ENCODE data around the gene DUSP9. TPM values are rescaled to one million over a fixed set of nuclear protein-coding genes. Genes with fewer than 3 reads are reported as not detected.

DUSP9 gene
- total RNA-seq, 4 donors from 2014 or later, result not detected

DNA sequence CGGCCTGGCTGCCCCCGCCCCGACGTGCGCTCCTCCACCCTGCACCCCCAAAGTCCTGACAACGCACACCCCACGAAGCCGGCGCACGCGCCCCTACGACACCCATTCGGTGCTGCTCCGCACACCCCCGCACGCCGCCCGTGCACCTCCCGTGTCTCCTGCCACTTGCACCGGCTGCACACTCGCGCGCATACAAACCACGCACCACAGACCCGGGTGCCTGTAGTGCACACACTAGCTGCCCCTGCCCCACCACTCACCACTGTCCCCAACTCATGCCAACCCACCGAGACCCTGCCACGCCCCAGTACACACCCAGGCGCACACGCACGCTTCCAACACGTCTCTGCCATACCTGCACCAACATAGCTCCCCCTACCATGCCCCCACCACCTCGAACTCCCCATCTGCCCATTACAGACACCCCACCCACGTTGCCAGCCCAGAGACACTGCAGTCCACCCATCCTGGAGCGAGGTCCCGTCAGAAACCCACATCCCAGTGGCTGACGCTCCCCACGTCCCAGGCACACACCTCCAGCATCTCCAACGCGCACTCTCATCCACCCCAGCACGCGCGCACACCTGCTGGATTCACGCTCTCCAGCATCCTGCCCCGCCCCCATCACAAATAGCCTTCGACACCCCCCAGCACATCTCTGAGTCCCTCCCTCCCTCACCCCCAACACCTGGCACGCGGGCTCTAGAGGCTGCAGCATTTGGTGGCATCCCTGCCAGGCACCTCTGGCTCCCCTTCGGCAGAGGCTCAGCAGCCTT lies 4.2 kb upstream of the DUSP9 start:
- DNase-seq (no peak), ATAC-seq (no peak)
- no peak overlapping the region for H3K27ac ChIP-seq
- intact Hi-C loops (cut with DNase I; ENCODE audit: low total_unique reads), result no loop called here
- no peaks in the 10 kb centered on the region for H3K9me3 ChIP-seq
- no peak overlapping the region for H3K4me3 ChIP-seq
- peaks cover 0 to 8% of the 10 kb centered on the region in 2 donors for H3K4me1 ChIP-seq
- TF ChIP-seq, protein P1, sequence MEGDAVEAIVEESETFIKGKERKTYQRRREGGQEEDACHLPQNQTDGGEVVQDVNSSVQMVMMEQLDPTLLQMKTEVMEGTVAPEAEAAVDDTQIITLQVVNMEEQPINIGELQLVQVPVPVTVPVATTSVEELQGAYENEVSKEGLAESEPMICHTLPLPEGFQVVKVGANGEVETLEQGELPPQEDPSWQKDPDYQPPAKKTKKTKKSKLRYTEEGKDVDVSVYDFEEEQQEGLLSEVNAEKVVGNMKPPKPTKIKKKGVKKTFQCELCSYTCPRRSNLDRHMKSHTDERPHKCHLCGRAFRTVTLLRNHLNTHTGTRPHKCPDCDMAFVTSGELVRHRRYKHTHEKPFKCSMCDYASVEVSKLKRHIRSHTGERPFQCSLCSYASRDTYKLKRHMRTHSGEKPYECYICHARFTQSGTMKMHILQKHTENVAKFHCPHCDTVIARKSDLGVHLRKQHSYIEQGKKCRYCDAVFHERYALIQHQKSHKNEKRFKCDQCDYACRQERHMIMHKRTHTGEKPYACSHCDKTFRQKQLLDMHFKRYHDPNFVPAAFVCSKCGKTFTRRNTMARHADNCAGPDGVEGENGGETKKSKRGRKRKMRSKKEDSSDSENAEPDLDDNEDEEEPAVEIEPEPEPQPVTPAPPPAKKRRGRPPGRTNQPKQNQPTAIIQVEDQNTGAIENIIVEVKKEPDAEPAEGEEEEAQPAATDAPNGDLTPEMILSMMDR (IDR thresholded peaks at IDR 0.05 in 4 of 5, conservative IDR thresholded peaks at IDR 0.05 in 1 of 5), result no peak
- TF ChIP-seq POLR2A (IDR thresholded peaks at IDR 0.05), result no peak
- peaks cover 19 to 61% (median 46%) of the 10 kb centered on the region in 3 donors for H3K27me3 ChIP-seq
- no peaks in the 10 kb centered on the region for H3K36me3 ChIP-seq
- in situ Hi-C loops (cut with MboI; ENCODE audit: low sequenced_read_pairs in 4 of 4), result no loop called here

DNA sequence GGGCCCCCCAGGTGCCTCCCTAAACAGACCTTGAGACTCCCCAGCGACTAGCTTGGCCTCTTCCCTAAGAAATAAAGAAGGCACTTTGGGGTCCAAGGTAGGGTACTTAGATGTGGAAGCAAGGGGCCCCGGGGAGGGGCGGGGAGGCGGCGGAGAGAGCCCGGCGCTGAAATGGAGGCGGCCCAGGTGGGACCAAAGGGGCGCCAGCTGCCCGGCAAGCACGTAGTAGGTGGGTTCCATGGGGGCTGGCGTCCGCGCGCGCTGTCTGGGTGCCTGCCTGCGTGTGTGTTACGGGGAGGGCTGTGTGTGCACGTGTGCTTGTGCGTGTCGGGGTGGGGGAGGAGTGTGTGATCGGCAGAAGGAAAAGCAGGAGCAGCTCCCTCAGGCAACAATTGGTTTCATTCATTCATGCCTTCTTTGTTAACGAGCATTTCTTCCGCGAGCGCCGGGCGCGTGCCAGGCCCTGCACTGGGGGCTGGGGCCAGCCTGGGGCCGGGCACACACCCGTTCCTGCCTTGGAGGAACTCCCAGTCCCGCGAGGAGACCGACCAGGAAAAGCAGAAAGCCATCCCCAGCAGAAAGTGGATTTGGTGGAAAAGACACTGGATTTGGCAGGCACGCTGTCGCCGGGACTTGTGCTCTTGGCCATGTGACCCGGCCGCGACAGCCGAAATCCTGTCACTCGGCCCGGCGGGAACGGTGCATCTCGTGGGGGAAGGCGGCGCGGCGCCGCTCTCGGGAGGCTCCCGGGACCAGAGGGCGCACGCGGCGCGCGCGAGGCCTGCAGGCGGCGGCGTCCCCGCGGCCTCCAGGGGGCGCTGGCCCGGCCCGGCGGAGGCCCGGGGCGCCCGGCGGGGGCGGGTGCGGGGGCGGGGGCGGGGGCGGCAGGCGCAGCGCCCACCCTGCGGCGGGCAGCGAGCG lies 3.3 kb upstream of the DUSP9 start:
- Histone ChIP-seq H3K27ac (no peak overlapping the region), H3K36me3 (no peaks in the 10 kb centered on the region), H3K4me1 (peaks cover 0 to 8% of the 10 kb centered on the region in 2 donors), H3K27me3 (peaks cover 19 to 67% (median 46%) of the 10 kb centered on the region in 3 donors), H3K9me3 (no peaks in the 10 kb centered on the region), H3K4me3 (peak overlapping the region in 2 of 4 donors; percentile 13 to 16)
- intact Hi-C loops (cut with DNase I; ENCODE audit: low total_unique reads), result no loop called here
- DNase-seq, result no peak
- no peak for TF ChIP-seq POLR2A (IDR thresholded peaks at IDR 0.05)
- TF ChIP-seq, protein P1 (IDR thresholded peaks at IDR 0.05 in 4 of 5, conservative IDR thresholded peaks at IDR 0.05 in 1 of 5), result peak in 1 of 5 experiments; percentile 7
- in situ Hi-C loops (cut with MboI; ENCODE audit: low sequenced_read_pairs in 4 of 4), result no loop called here
- peak in 1 of 2 donors; percentile 33 for ATAC-seq

DNA sequence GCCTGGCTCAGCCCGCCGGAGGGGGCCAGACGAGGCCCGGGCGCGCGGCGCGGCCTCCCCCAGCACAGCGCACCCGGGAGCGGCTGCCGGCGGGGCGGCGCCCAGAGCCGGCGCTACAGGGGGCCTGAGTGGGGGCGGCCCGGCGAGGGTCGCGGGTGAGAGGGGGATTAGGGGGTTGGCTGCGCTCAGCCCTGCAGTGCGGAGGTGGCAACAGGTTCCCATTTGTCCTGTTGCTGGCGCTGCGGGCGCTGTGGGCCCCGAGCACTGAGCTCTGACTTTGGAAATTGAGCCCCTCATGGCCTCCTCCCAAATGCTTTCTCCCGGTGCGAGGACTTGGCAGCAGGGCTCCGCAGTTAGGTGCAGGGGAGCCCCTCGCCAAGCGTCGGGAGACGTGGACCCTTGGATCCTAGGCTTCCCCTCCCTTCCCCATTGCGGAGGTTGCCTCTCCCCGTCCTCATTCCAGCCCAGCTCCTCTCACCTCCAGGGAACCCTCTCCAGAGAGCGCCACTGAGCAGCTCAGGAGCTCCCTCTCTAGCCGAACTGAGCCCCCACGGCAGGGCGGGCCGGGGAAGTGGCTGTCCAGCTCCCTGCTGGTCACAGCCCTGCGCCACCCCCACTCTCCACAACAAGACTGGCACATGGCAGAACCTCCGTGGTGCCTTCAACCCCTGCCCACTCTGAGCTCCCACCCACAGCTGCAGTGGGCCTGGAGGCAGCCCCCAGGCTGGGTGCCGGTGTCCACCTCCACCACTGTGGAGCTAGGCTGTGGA lies 2.5 kb upstream of the DUSP9 start:
- no peak for DNase-seq
- in situ Hi-C loops (cut with MboI; ENCODE audit: low sequenced_read_pairs in 4 of 4), result no loop called here

DNA sequence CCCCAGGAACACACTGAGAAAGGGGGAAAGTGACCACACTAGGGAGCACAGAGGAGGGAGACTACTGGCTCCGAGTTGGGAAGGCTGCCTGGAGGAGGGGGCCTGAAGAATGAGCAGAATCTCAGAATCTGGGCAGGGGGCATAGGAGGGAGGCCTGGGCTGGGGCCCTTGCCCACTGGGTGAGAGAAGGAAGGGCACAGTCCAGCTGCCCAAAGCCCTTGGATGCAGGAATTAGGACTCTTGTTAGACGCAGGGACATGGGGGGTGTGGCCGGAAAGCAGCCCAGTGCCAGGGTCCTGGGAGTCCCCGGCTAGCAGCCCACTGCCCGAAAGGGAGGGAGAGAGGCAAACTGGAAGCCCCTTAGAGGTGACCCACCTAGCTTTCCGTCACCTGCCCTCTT lies 1.9 kb upstream of the DUSP9 start:
- Histone ChIP-seq H3K4me1 (peaks cover 0 to 8% of the 10 kb centered on the region in 2 donors), H3K27me3 (peaks cover 19 to 71% (median 46%) of the 10 kb centered on the region in 3 donors), H3K27ac (no peak overlapping the region), H3K36me3 (no peaks in the 10 kb centered on the region), H3K4me3 (no peak overlapping the region), H3K9me3 (no peaks in the 10 kb centered on the region)
- TF ChIP-seq, protein P1 (IDR thresholded peaks at IDR 0.05 in 4 of 5, conservative IDR thresholded peaks at IDR 0.05 in 1 of 5), result no peak
- TF ChIP-seq POLR2A (IDR thresholded peaks at IDR 0.05), result no peak
- DNase-seq, result no peak
- ATAC-seq, result no peak
- in situ Hi-C loops (cut with MboI; ENCODE audit: low sequenced_read_pairs in 4 of 4) (no loop called here), intact Hi-C loops (cut with DNase I; ENCODE audit: low total_unique reads) (no loop called here)

More for the DNA sequence above, 2.5 kb upstream of the DUSP9 start:
- H3K9me3 ChIP-seq, result no peaks in the 10 kb centered on the region
- TF ChIP-seq, protein P1 (IDR thresholded peaks at IDR 0.05 in 4 of 5, conservative IDR thresholded peaks at IDR 0.05 in 1 of 5), result no peak
- no peak for TF ChIP-seq POLR2A (IDR thresholded peaks at IDR 0.05)
- intact Hi-C loops (cut with DNase I; ENCODE audit: low total_unique reads), result no loop called here
- H3K36me3 ChIP-seq, result no peaks in the 10 kb centered on the region
- peaks cover 19 to 71% (median 46%) of the 10 kb centered on the region in 3 donors for H3K27me3 ChIP-seq
- no peak overlapping the region for H3K27ac ChIP-seq
- H3K4me3 ChIP-seq, result no peak overlapping the region
- peaks cover 0 to 8% of the 10 kb centered on the region in 2 donors for H3K4me1 ChIP-seq
- ATAC-seq, result no peak
